Choroid plexus epithelial cell (primary cell): ENCODE results near the gene IL12A.

Source experiments
- DNase-seq: peaks from one replicate; pipeline ENCODE4 v3.0.0-alpha.2; 2010; ENCODE audit warnings: low read depth
- H3K4me3 ChIP-seq: 2 replicates; pipeline ENCODE4 v1.5.1; 2011; ENCODE audit warnings: low read depth, mild to moderate bottlenecking, control low read depth, low read length, moderate library complexity
- CTCF ChIP-seq: conservative IDR thresholded peaks from 2 replicates; pipeline ENCODE4 v1.5.1; 2011; ENCODE audit warnings: low read depth, mild to moderate bottlenecking, control low read depth, inconsistent platforms, low read length, moderate library complexity

Gene IL12A

GRCh38 chr3:159991591-159991990, 3.0 kb downstream of the IL12A start:
- DNase-seq = no peak
- no peak overlapping the region for H3K4me3 ChIP-seq
- no peak for TF ChIP-seq CTCF

GRCh38 chr3:159992589-159992988, 4.0 kb downstream of the IL12A start:
- no peak for TF ChIP-seq CTCF
- H3K4me3 ChIP-seq = no peak overlapping the region
- DNase-seq = no peak

- DNase-seq = no peak
- no peak overlapping the region for H3K4me3 ChIP-seq
- no peak for TF ChIP-seq CTCF
Measured at GRCh38 chr3:159994182-159994581, 5.5 kb downstream of the IL12A start.

- TF ChIP-seq CTCF = no peak
- no peak overlapping the region for H3K4me3 ChIP-seq
- DNase-seq = no peak
Measured at GRCh38 chr3:159995091-159995490, 6.5 kb downstream of the IL12A start.

GRCh38 chr3:159996018-159996417, 7.4 kb downstream of the IL12A start:
- H3K4me3 ChIP-seq = no peak overlapping the region
- peak; percentile 40 for DNase-seq
- no peak for TF ChIP-seq CTCF

- no peak for TF ChIP-seq CTCF
- H3K4me3 ChIP-seq = no peak overlapping the region
- no peak for DNase-seq
Measured at GRCh38 chr3:159996959-159997358, 8.3 kb downstream of the IL12A start.

- DNase-seq = no peak
- no peak for TF ChIP-seq CTCF
- H3K4me3 ChIP-seq = no peak overlapping the region
Measured at GRCh38 chr3:160001148-160001760, 12.6 kb downstream of the IL12A start.
